SH-SY5Y (cell line): ENCODE results near the gene RSRC1.

ENCODE experiments used
- GATA2 ChIP-seq: IDR thresholded peaks from 2 replicates; pipeline ENCODE4 v1.6.1; 2011; ENCODE audit warnings: mild to moderate bottlenecking, low read depth, low read length
- GATA3 ChIP-seq: IDR thresholded peaks from 2 replicates; pipeline ENCODE4 v1.6.1; 2011; ENCODE audit warnings: low read depth, mild to moderate bottlenecking, low read length, moderate library complexity

The RSRC1 gene

GRCh38 chr3:158532099-158532734, 422.3 kb downstream of the RSRC1 start:
- no peak for TF ChIP-seq GATA3
- TF ChIP-seq GATA2 = no peak

DNA sequence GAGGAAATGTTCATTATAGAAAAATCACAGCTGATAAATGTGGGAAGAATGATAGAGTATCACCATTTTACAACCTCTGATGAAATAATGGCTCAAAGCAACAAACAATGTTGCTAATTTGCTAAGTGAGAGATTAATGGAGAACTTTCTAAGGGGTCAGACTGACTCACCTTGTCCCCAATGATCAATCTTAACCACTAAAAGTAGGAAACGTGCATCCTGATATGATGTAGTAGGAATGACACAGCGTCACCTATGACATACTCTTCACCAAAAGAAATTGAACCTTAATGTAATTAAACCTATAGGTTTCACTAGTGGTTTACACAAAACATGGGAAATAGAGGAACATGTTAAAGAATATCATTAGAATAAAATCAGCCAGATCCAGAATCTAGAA, 426.0 kb downstream of the RSRC1 start:
- TF ChIP-seq GATA3 (no peak), GATA2 (no peak)

DNA sequence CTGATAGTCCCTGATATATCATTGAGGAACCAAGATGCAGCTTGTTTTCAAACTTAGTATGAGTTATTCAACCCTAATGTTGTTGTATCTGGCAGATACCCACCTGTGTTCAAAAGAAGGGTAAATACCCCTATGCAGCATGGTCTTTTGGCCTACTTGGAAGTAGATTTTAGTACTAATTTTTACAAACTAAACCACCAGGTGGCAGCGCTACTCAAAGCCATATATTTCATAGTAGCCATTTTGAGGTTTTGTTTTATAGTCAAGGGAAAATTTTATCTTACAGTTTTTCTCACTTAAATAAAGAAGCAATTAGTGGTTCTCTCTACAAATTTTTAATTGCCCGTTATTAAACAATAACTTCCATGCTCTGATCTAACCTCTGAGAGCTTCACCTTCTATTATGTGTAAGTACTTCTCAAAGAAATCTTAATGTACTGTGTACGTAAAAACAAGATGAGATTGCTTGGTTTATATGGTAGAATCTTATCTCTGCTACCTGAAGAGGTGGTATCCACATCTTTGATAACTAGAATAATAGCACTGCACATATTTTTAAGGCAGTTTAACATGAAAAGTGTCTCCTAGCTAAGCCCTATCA, 429.6 kb downstream of the RSRC1 start:
- TF ChIP-seq GATA3 (no peak), GATA2 (no peak)

DNA sequence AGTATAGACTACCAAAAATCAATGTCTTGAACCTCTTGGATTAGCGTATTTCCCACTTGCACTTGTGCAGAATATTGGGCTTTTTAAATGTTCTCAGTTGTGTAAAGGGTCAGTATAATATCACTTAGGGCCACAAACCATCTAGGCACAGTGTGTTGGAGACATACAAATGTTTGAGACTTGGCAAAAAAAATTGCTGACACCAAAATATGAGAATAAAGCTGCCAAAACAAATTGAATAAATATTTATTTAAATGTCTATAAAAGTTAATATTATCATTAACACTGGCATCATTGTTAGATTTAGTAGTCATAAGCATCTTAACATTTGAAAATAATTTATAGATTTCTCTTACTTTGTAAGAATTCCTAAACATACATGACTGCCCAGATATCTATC, 430.2 kb downstream of the RSRC1 start:
- TF ChIP-seq GATA3 = no peak
- TF ChIP-seq GATA2 = no peak

- TF ChIP-seq GATA2 (no peak), GATA3 (no peak)
Measured at GRCh38 chr3:158548691-158549090, 438.8 kb downstream of the RSRC1 start.

- TF ChIP-seq GATA2 (no peak), GATA3 (no peak)
Measured at GRCh38 chr3:158552124-158552523, 442.2 kb downstream of the RSRC1 start.

GRCh38 chr3:158559504-158559903, 449.6 kb downstream of the RSRC1 start:
- no peak for TF ChIP-seq GATA2
- no peak for TF ChIP-seq GATA3

DNA sequence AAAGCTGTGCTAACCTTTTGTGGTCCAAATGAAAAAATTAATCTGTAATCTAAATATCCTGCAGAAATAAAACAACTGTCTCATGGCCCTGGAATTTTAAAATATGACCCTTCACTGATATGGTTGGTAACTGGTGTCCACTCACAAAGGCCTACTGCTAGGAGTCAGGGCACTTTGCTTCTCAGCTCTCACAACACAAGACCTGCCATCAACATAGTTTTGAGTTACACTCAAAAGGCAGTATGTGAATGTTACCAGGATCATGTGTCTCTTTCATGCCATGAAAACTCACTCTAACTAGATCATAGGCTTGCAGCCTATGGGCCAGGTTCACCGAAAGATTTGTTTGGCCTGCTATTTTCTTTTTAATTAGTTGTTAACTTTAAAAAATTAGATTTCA, 451.1 kb downstream of the RSRC1 start:
- TF ChIP-seq GATA3 (no peak), GATA2 (no peak)

DNA sequence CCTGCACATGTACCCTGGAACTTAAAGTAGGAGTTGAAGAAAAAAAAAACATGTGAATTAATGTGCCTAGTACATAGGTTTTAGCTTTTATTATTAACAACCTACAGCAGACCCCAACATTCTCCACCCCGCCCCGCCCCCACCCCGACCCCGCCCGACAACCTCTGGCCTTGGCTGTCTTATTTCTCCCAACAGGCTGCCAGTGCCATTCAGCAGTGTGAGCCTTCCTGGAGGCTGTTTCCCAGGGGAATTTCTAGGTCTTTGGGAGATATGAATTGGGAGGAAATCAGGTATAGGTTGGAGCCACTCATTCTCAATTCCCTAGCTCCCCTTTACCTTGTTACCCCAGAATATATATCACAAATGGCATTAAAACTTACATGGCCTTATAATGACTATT, 452.8 kb downstream of the RSRC1 start:
- TF ChIP-seq GATA2 (no peak), GATA3 (no peak)

DNA sequence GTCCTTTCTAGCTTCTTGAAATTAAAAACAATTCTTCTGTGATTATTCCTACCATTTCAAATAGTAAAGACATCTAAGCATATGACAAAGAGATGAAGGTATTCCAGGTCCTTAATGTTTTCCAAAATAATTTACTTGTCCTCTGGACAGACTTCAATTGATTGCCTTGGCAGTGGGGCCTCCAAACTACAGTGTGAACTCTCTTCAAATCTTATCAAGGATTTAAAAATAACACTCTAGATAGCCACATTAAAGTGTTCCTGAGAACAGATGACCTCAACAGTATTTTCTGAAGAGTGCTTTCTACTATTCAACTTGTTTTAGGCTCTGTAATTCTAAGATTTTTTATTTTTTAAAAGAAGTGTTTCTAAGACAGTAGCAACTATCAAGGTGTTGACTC, 453.2 kb downstream of the RSRC1 start:
- no peak for TF ChIP-seq GATA3
- TF ChIP-seq GATA2 = no peak

DNA sequence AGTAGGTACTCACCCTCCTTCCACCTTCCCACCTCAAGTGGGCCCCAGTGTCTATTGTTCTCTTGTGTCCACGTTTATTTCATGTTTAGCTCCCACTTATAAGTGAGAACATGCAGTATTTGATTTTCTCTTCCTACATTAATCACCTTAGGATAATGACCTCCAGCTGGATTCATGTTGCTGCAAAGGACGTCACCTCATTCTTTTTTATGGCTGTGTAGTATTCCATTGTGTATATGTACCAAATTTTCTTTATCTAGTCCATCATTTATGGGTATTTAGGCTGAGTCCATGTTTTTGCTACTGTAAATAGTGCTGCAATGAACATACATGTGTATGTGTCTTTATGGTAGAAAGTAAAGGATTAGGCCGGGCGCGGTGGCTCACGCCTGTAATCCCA, 455.2 kb downstream of the RSRC1 start:
- no peak for TF ChIP-seq GATA2

- TF ChIP-seq GATA3 (no peak), GATA2 (no peak)
Measured at GRCh38 chr3:158568784-158569183, 458.9 kb downstream of the RSRC1 start.

- TF ChIP-seq GATA3 (no peak), GATA2 (no peak)
Measured at GRCh38 chr3:158569794-158570193, 459.9 kb downstream of the RSRC1 start.

- TF ChIP-seq GATA3 = no peak
- TF ChIP-seq GATA2 = no peak
Measured at GRCh38 chr3:158570999-158571702, 461.3 kb downstream of the RSRC1 start, which contains the start of gene MLF1. MLF1 (plus strand) TSS chr3:158571194; CDS start chr3:158571301, 107 bp downstream.

- TF ChIP-seq GATA3 (no peak), GATA2 (no peak)
Measured at GRCh38 chr3:158571969-158572765, 462.3 kb downstream of the RSRC1 start.

- no peak for TF ChIP-seq GATA3
- TF ChIP-seq GATA2 = no peak
Measured at GRCh38 chr3:158572766-158573060, 462.8 kb downstream of the RSRC1 start.
